NCI-H2107 (cell line): Measurements from ENCODE around the gene PRKAG2.

Experiments used
- DNase-seq: peaks from one replicate; lab custom pipeline; 2025; lab: John Stamatoyannopoulos, UW

Gene PRKAG2

DNA sequence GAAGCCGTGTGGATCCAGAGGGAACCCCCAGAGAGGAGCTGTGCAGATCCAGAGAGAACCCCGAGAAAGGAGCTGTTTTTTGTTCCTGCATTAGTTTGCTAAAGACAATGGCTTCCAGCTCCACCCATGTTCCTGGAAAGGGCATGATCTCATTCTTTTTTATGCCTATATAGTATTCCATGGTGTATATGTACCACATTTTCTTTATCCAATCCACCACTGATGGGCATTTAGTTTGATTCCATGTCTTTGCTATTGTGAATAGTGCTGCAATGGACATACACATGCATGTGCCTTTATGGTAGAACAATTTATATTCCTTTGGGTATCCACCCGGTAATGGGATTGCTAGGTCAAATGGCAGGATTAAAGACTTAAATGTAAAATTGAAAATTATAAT lies 261.9 kb downstream of the PRKAG2 start:
- no peak for DNase-seq

DNA sequence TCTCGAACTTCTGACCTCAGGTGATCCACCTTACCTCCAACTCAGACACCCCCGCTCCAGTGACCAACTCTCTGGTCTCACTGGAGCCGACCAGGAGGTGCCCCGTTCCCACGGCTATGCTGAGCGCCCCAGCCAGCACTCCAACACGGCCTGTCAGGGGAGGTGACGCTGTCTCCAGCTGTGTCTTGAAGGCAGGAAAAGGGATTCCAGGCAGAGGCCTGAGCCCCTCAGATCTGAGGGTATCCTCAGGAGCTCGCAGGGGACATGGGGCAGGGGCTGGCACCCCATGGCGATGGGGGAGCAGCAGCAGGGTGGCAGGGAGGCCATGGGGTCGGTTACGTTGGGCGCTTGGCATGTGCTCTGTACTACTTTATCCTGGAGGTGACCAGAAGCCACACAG lies 262.9 kb downstream of the PRKAG2 start:
- no peak for DNase-seq

DNA sequence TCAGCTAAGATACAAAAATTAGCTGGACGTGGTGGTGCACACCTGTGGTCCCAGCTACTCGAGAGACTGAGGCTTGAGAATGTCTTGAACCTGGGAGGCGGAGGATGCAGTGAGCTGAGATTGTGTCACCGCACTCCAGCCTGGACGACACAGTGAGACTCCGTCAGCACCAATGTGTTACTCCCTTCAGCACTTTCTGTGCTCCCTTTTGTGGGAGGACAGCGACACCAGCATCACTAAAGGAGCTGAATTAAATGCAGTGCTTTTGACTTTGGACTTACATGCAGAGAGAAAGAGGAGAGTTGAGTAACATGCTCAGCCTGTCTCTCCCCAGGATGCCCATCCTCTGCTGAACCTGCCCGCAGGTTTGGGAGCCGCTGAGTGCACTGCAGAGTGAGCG lies 265.0 kb downstream of the PRKAG2 start:
- DNase-seq = no peak

GRCh38 chr7:151611041-151611440 lies 265.9 kb downstream of the PRKAG2 start:
- no peak for DNase-seq

- DNase-seq = no peak
Measured at GRCh38 chr7:151608031-151608551, 268.8 kb downstream of the PRKAG2 start.

- no peak for DNase-seq
Measured at GRCh38 chr7:151607464-151607867, 269.4 kb downstream of the PRKAG2 start.

DNA sequence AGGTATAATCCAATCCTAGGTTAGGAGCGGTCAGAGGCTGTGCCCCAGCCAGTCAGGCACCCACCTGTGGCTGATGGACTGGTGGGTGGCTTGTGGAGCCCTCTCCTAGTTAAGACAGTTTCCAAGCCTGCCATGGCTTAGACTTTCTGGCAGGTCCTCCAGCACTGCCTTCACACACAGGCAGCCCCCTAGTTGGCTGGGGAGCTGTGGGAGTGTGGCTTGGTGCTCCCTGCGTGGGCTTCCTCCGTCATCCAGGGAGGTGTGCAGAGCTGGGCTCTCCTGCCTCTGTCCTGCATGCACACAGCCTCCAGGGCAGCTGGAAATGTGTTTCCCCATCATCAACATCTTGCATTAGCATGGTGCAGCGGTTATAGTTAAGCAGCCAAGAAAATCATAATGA lies 273.0 kb downstream of the PRKAG2 start:
- no peak for DNase-seq

DNA sequence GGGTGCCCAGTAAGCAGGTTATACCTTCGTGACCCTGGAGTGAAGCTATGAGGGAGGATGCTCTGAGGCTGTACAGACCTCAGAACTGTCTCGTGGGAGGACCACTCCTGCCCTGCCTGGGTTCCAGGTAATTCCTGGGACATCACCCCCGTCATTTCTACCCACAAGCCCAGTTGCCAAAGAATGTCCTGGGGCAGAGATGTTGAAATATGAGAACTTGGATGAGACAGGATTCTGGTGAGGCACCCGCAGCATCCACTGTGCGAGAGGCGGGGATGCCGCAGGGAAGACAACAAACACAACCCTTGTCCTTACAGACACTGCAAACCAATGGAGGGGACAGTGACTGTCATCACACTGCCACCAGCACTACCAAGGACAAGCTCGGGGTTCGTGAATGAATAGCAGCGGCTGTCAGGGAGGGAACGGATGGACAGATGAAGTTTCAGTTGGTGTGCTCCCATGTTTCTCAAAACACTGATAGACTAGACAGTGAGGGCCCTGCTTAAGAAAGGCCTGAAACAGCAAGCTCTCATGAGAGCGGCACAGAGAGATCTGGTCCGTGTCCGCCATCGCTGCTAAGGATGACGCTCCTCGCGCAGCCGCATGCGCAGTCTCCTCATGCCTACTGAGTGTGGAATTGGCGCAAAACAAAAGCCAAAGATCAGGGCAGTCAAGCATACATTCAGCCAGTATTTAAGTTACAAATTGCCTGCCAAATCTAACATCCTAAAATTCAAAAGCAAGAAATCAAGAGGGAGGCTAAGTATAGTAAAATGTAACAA lies 275.2 kb downstream of the PRKAG2 start:
- DNase-seq = no peak

GRCh38 chr7:151600331-151600730 lies 276.6 kb downstream of the PRKAG2 start:
- no peak for DNase-seq

DNA sequence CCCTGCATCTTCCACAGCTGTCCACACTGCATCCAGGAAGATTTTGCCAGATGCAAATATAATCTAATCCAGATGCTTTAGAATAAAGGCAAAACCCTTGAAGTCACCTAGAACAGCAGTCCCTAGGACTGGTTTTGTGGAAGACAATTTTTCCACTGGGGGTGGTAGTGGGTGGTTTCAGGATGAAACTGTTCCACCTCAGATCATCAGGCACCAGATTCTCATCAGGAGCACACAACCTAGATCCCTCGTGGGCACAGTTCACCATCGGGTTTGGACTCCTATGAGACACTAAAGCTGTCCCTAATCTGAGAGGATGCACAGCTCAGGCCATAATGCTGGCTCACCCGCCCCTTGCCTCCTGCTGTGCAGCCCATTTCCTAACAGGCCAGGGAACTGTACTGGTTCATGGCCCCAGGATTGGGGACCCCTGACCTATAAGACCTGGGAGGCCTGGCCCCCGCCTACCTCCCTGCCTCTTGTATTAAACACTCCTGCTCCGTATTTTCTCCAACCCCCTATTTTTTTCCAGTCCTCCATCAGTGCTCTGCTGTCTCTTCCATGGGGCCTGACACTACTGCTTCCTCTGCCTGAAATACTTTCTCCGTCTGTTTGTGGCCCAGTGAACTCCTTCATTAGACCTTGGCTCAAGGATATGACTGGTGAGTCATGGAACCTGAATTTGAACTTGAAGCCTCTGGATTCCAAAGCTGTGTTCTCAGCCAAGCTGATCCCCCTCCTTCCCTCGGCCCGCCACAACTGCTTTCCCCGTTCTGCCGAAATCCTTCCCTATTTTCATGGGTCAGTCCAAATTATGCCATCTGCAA lies 277.3 kb downstream of the PRKAG2 start:
- no peak for DNase-seq

GRCh38 chr7:151597541-151598444 lies 279.1 kb downstream of the PRKAG2 start:
- no peak for DNase-seq

DNA sequence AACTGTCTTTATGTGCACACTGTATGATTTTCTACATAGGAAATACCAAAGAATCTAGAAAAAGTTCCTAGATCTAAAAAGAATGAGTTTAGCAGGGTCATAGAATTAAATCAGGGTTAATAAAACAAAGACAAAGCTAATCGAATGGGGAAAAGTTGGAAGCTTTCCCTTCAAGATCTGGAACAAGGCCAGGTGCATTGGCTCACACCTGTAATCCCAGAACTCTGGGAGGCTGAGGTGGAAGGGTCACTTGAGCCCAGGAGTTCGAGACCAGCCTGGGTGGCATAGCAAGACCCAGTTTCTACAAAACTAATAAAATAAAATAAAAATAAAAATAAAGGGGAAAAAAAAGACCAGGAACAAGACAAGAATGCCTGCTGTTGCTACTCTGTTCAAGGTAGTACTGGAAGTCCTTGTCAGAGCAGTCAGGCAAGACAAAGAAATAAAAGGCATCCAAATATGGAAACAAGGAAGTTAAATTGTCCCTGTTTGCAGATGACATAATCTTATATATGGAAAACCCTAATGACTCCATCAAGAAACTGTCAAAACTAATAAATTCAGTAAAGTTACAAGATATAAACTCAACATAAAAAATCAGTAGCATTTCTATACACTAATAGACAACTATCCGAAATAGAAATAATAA lies 281.1 kb downstream of the PRKAG2 start:
- DNase-seq = no peak

GRCh38 chr7:151592868-151593486 lies 283.9 kb downstream of the PRKAG2 start:
- DNase-seq = no peak

GRCh38 chr7:151592330-151592729 lies 284.6 kb downstream of the PRKAG2 start:
- no peak for DNase-seq

GRCh38 chr7:151591866-151592265 lies 285.0 kb downstream of the PRKAG2 start:
- DNase-seq = no peak

DNA sequence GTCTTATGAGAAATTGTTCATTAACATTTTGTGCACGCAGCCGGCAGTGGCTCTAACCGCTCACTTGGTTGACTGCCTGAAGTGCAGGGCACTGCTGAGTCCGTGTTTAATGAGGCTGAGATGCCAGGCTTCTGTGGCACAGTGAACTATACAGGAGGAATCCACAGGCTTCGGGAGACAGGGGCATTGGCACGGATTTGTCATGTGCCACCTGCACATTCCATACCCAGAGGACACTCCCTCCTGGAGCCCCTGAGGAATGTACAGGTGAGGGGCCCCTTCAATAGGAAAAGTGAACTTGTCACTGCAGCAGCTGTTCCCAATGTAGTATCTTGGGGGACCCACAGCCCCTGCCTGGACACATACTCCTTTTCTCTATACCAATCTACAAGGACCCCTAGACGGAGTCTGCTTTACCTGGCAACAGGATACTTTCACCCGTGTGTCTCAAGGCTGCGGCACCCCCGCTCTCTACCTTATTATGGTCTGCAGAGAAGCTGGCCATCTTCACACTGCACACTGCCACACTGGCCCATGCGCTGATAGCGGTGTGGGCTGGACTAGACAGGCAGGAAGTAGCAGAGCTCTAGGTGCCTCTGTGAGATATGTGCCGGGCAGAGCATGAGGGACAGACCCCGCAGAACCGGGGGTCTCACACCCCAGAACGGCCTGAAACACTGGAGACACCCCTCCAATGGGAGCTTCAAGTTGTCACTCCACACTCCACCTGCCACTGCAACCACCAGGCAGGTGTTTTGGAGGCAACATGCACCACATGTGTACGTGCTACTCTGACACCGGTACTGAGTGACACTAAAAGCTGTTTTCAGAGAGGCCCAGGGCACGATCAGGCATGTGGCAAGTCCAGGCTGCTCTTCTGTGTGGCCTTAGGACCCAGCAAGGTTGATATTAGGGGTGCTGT lies 285.8 kb downstream of the PRKAG2 start:
- DNase-seq = no peak

DNA sequence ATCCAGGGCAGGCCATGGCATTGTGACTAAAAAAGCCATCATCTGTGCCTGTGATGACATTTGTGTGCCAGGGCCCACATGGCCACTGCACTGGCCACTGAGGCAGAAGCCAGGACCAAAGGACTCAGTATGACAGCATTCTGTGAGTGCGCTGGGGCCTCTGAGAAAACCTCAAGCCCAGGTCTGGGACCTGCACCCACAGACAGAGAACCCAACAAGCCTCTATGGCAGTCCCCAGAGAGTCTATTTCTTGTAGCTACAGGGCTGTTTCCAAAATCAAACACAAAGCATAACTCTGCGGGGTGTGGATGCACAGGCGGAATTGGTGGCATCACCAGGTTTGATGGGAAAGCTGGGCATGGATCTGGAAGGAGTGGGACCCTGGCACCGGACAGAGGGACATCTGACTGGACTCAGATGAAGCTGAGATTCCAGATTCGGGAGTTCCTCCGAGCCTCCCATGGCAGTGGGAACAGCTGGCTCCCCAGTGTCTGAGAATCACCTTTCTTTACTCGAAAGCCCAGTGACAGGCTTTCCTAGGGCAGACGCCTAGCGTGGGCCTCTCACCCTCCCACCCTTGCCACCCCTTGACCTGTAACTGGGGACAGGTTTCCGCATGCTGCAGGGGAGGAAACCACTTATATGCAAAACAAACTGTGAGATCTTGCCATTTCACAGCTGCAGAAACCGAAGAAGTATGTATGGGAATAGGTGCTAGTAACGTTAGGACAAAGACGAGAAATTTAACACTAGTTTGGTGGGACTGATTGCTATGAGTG lies 286.7 kb downstream of the PRKAG2 start:
- DNase-seq = no peak

GRCh38 chr7:151588982-151589381 lies 287.9 kb downstream of the PRKAG2 start:
- DNase-seq = no peak
